NCI-H2107 (cell line): ENCODE measurements around the gene ACTR5.

Experiments
- DNase-seq: peaks from one replicate; lab custom pipeline; 2025; lab: John Stamatoyannopoulos, UW

The ACTR5 gene

GRCh38 chr20:38728911-38729642, 19.2 kb upstream of the ACTR5 start:
- no peak for DNase-seq

- no peak for DNase-seq
Measured at GRCh38 chr20:38729767-38730166, 18.5 kb upstream of the ACTR5 start.

- no peak for DNase-seq
Measured at GRCh38 chr20:38730167-38730988, 17.9 kb upstream of the ACTR5 start.

GRCh38 chr20:38730989-38731737, 17.1 kb upstream of the ACTR5 start:
- DNase-seq, result no peak

- no peak for DNase-seq
Measured at GRCh38 chr20:38731738-38732113, 16.5 kb upstream of the ACTR5 start.

GRCh38 chr20:38732981-38733380, 15.3 kb upstream of the ACTR5 start:
- no peak for DNase-seq

GRCh38 chr20:38735172-38735571, 13.1 kb upstream of the ACTR5 start:
- no peak for DNase-seq

- DNase-seq, result no peak
Measured at GRCh38 chr20:38737887-38738286, 10.4 kb upstream of the ACTR5 start.

GRCh38 chr20:38745757-38746156, 2.5 kb upstream of the ACTR5 start:
- DNase-seq, result no peak

- DNase-seq, result no peak
Measured at GRCh38 chr20:38747495-38748096, 664 bp upstream of the ACTR5 start.

- no peak for DNase-seq
Measured at GRCh38 chr20:38748861-38749149, 545 bp downstream of the ACTR5 start.

GRCh38 chr20:38751360-38751976, 3.2 kb downstream of the ACTR5 start:
- DNase-seq, result no peak

- DNase-seq, result no peak
Measured at GRCh38 chr20:38752029-38752428, 3.8 kb downstream of the ACTR5 start.

GRCh38 chr20:38754924-38755323, 6.7 kb downstream of the ACTR5 start:
- no peak for DNase-seq

- DNase-seq, result no peak
Measured at GRCh38 chr20:38755324-38755910, 7.2 kb downstream of the ACTR5 start.

GRCh38 chr20:38757145-38757775, 9.0 kb downstream of the ACTR5 start:
- DNase-seq, result no peak

GRCh38 chr20:38759106-38759505, 10.8 kb downstream of the ACTR5 start:
- no peak for DNase-seq

GRCh38 chr20:38760978-38761377, 12.7 kb downstream of the ACTR5 start:
- DNase-seq, result no peak

- no peak for DNase-seq
Measured at GRCh38 chr20:38762174-38762573, 13.9 kb downstream of the ACTR5 start.

- no peak for DNase-seq
Measured at GRCh38 chr20:38763616-38764015, 15.4 kb downstream of the ACTR5 start.
